Hypothalamus (tissue), 51 donors: ENCODE measurements around the gene ADGRD1.
"Not testable (repeated sequence)": the region's sequence is repeated elsewhere in the genome, so short reads cannot be mapped to it uniquely, and the experiment has no call there.

Experiments
- DNase-seq, 51 donors: peaks; one replicate each; lab custom pipeline; 2025; lab: John Stamatoyannopoulos, UW

The ADGRD1 gene

GRCh38 chr12:130953771-130954543, at the start of gene ADGRD1:
TSS of gene ADGRD1 (plus strand) at chr12:130953907. CDS start at chr12:130954466, 559 bp downstream.
- DNase-seq = peak in 2 of 51 donors; percentile 21 to 27

DNA sequence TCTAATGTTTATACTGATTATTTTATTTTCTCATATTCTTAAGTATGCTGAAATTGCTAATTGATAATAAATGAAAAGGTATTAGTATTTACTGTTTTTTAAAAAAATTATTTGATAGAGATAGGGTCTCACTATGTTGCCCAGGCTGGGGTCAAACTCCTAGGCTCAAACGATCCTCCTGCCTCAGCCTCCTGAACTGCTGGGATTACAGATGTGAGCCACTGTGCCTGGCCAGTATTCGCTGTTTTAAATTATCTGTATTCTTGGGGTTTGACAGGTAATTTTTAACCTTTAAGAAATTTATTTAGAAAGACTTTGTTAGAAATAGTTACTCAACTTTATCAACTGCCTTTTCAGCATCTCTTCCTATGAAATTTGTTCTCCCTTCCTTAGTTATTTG, 49.6 kb upstream of the ADGRD1 start:
- no peak for DNase-seq

DNA sequence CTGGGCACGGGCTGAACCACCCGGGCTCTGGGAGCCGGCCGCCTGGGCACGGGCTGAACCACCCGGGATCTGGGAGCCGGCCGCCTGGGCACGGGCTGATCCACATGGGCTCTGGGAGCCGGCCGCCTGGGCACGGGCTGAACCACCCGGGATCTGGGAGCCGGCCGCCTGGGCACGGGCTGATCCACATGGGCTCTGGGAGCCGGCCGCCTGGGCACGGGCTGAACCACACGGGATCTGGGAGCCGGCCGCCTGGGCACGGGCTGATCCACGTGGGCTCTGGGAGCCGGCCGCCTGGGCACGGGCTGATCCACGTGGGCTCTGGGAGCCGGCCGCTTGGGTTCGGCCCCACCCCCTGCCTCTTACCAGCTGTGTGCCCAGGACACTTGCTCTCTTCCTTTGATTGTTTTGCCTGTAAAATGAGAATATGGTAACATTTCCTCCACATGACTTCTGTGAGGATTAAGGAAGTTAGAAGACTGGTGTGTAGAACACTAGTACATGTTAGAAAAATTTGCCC, 48.7 kb upstream of the ADGRD1 start:
- not testable (repeated sequence) for DNase-seq

- no peak for DNase-seq
These were observed 44.6 kb upstream of the ADGRD1 start for GRCh38 chr12:130909111-130909510.

- no peak for DNase-seq
These were observed 42.5 kb upstream of the ADGRD1 start for GRCh38 chr12:130911193-130911592.

- DNase-seq = no peak
These were observed 41.8 kb upstream of the ADGRD1 start for GRCh38 chr12:130911933-130912332.

DNA sequence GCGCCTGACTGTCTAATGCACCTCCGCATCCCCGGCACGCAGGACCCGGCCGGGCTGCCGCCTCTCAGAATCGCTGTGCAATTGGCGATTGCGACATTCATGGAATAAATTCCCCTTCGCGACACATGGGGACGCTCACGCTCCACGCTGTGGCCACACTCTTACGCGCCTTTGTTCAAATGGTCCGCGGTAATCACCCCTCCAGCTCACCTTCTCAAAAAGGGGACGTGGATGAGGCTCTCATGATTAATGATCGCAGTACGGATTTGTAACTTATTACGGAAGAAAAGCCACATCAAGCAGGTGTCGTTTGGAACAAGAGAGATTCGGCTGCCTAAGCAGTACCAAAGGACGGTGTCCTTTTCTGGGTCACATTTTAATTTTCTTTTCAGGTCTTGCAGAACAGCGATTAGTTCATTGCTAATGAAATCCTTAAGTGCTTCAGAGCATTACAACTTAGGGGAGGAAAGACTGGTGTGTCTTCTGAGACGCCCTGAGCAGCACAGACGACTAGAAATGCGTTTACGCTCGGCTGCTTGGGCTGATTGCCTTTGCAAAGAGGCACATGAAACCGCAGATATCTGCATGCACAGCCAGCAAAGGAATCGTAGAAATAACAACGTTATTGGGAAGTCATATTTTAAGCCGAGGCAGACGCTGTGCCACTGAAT, 37.3 kb upstream of the ADGRD1 start:
- peak in 38 of 51 donors; percentile 2 to 68 (median 38) for DNase-seq

- peak in 1 of 51 donors; percentile 5 for DNase-seq
These were observed 36.1 kb upstream of the ADGRD1 start for GRCh38 chr12:130917607-130918006.

DNA sequence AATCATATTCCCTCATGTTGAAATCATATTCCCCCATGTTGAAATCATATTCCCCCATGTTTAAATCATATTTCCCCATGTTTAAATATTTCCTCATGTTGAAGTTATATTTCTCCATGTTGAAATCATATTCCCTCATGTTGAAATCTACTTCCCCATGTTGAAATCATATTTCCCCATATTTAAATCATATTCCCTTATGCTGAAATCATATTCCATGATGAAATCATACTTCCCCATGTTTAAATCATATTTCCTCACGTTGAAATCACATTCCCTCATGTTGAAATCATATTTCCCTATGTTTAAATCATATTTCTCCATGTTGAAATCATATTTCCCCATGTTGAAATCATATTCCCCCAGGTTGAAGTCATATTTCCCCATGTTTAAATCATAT, 34.6 kb upstream of the ADGRD1 start:
- no peak for DNase-seq

DNA sequence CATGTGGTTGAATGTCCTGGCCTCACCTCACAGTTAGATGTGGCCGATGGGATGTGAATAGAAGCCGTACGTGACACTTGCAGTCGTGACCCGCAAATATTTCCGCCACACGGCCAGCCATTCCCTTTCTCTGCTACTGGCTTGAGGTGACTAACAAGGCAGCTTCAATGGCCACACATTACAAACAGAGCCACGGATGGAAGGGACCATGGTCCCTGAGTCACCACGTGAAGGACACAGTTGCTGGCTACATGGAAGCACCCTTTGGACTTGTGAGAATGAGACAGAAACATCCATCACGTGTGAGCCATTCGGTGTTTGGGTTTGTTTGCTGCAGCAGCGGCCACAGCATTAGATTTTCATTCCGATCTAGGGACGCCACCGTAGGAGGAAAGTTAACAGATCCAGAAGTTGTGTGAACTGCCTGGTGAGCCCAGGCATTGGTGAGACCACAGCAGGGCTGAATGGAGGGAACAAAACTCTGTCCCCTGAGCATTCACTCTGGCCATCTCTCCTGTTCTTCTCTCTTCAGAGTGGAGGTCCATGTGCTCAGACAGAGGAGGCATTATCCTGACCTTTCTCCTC, 33.5 kb upstream of the ADGRD1 start:
- DNase-seq = no peak

GRCh38 chr12:130920723-130921381, 32.9 kb upstream of the ADGRD1 start:
- no peak for DNase-seq

GRCh38 chr12:130922511-130922953, 31.2 kb upstream of the ADGRD1 start:
- no peak for DNase-seq

DNA sequence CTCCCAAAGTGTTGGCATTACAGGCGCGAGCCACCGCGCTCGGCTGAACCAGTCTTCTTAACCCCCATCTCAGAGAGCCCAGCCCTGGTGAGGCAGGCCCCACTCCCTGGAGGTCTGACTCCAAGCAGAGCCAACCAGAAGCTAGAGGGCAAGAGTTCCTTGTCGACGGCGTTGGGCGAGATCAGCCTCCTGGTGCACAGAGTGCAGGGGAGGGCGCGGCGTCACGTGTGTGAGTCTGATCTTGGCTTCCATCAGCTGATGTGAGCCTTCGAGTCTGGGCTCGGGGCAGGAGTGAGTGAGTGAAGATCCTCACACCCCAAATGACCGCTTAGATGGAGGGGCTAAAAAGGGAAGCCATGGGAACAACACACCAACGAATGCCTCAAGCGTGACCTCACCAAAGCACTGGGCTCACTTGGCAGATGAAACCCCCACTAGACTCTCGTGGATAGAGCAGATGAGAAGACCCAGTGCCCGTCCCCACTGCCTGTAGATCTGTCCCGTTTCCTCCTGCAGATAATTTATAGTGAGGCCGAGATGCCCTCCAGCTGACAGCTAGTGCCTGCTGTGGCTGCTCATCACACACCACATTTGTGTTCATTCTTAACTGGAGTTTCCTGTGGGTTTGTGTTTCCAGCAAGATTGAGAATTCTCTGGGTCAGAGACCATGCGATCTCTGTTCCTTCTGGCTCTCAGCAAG, 28.6 kb upstream of the ADGRD1 start:
- no peak for DNase-seq

DNA sequence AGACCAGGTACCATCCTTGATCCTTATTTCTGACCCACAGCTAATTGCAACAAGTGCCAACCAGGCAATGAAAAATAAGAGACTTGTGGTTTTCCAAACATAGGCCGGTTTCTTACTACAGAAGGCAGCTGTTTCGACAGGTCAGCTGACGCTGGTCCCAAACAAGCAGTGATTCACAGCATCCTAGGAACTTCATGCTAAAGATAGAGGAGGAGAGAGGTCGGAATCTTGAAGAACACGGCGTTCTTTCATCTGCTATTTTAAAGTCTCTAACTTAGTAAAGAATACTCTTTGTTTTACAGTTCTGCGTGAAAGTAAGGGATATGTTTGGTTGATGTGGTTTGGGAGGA, 28.1 kb upstream of the ADGRD1 start:
- DNase-seq = peak in 9 of 51 donors; percentile 4 to 36 (median 14)

DNA sequence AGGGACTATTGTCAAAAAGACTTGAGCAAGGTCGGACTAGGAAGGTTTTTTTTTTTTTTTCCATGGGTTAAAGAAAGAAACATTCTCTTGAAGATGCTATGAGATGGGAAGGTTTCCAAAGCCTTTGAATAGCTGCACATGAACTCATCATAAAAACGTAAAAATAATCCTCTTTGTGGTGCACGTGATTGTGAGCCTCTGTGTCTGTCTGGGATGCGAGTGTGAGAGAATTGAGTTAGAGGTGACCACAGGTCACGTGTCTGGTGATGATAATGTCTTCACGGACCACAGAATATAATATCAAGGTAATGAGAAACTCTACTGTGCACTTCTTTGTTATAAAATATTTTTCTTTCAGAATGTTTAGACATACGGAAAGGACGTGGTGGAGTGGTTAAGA, 24.3 kb upstream of the ADGRD1 start:
- DNase-seq = no peak

DNA sequence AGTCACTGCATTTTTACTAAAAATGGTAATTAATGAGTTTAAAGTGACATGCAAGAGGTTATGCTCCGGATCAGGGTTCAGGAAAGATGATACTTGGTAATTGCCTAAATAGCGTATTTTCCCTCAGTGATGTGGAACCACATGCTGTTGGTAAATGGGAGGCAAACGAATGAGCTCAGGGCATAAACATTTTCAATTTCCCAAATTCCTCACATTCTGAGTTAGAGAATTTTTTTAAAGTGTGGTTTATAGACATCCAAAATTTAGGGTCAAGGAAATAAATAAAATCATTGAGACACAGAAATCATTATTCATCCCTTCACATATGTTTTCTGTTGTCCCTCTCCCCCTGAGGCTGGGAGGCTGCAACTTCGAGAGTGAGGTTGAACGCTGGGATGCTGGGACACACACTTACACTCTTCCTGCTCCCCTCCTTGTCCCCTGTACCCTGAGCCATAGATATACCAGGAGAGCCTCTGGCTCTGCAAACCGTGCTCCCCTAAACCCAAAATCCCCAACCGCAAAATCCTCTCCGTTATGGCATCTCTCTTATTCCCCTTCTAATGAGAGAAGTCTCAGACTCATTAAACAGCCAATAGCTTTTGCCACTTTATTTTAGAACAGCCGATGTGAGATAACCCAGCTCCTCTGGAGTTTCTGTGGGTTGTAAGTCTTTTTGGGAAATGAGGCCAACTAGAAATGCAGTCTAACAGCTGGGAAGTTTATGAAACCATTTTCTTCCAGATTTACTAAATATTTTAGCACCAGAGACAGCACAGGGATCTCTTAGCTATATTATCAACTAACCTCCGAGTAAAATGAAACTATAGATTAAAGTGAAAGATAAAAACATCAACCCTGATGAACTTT, 21.4 kb upstream of the ADGRD1 start:
- DNase-seq = no peak

- DNase-seq = peak in 1 of 51 donors; percentile 34
These were observed 20.3 kb upstream of the ADGRD1 start for GRCh38 chr12:130933269-130933995.

DNA sequence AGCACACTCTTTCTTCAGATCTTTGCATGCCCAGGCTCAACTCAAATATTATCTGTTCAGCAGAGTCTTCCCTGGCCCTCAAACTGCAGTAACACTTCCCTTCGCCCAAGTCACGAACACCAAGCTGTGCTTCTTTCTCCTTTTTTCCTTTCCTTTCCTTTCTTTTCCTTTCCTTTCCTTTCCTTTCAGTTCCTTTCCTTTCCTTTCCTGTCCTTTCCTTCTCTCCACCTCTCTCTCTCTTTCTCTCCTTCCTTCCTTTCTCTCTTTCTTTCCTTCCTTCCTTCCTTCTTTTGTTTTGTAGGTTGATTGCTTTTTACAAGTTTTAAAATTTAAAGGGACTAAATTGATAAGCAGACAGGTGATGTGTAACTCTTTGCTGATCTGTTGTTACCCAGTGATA, 19.0 kb upstream of the ADGRD1 start:
- no peak for DNase-seq

GRCh38 chr12:130936561-130936960, 17.1 kb upstream of the ADGRD1 start:
- no peak for DNase-seq
